PC-3 (cell line): ENCODE results near the gene CYB561D1.

Experiments
- EZH2 ChIP-seq: fragments of 300-600 bp; sonication (generic); IDR thresholded peaks from one replicate; pipeline ENCODE4 v1.6.1; 2017; ENCODE audit warnings: antibody characterized with exemption, mild to moderate bottlenecking, low read length; ENCODE audit not compliant: unreplicated experiment
- TF ChIP-seq, protein P1 (sequence below): fragments of 300-600 bp; sonication (generic); conservative IDR thresholded peaks from 2 replicates; pipeline ENCODE4 v1.5.1; 2017; ENCODE audit warnings: antibody characterized with exemption, low read depth, mild to moderate bottlenecking, low read length

DNA sequence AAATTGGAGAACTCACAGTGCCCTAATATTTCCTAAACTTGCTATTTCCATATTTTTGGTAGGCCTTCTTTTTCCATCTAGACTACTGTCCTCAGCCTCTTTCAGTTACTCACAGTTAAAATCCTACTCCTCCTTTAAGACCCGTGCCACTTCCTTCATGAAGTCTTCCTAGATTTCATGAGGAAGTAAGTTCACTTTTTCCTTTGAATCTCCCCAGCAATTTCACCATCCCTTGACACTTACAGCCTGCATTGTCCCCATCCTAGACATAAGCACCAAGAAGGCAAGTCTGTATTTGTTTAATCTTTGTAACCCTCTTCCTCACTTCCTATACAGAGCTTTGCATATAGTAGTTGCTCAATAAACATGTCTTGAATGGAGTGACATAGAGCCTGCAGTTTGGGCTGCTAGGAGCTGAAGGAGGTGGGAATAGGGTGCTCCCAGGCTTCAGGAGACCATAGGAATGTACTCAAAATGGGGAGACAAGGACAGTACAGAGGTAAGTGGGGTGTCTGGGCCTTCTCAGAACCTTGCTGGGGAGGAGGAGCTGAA lies 40.5 kb downstream of the CYB561D1 start:
- TF ChIP-seq EZH2: no peak
- TF ChIP-seq, protein P1, sequence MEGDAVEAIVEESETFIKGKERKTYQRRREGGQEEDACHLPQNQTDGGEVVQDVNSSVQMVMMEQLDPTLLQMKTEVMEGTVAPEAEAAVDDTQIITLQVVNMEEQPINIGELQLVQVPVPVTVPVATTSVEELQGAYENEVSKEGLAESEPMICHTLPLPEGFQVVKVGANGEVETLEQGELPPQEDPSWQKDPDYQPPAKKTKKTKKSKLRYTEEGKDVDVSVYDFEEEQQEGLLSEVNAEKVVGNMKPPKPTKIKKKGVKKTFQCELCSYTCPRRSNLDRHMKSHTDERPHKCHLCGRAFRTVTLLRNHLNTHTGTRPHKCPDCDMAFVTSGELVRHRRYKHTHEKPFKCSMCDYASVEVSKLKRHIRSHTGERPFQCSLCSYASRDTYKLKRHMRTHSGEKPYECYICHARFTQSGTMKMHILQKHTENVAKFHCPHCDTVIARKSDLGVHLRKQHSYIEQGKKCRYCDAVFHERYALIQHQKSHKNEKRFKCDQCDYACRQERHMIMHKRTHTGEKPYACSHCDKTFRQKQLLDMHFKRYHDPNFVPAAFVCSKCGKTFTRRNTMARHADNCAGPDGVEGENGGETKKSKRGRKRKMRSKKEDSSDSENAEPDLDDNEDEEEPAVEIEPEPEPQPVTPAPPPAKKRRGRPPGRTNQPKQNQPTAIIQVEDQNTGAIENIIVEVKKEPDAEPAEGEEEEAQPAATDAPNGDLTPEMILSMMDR: no peak
